Common myeloid progenitor, CD34-positive (primary cell): ENCODE results near the gene MARK1.

ENCODE experiments used
- CTCF ChIA-PET: fragments of 350-600 bp; sonication (Branson Sonifier 250); formaldehyde crosslinking; loops from one replicate; lab custom pipeline; 2021; ENCODE audit warnings: antibody characterized with exemption; lab: Charles Lee
- POLR2A ChIA-PET: fragments of 350-600 bp; sonication (Branson Sonifier 250); formaldehyde crosslinking; loops from one replicate; lab custom pipeline; 2021; ENCODE audit warnings: antibody characterized with exemption; lab: Charles Lee
- DNase-seq, 3 donors: peaks; one replicate each; pipeline versions ENCODE4 v3.0.0 to v3.0.0-alpha.2; 2013
- H3K27ac ChIP-seq, 2 experiments: 1 replicate in 1 of 2; 2 replicates in 1 of 2; pipeline ENCODE4 v1.7.0; 2013; ENCODE audit warnings: inconsistent platforms in 2 of 2, low read length in 2 of 2, mild to moderate bottlenecking in 2 of 2, low read depth in 1 of 2, moderate library complexity in 1 of 2; ENCODE audit not compliant: severe bottlenecking in 2 of 2, insufficient read depth in 1 of 2, poor library complexity in 1 of 2
- H3K27me3 ChIP-seq, 5 experiments: replicated peaks in 2 of 5; 1 replicate in 3 of 5; 2 replicates in 2 of 5; pipeline versions ENCODE4 v1.6.1 to v1.7.0; 2013; ENCODE audit warnings: low read length in 4 of 5, mild to moderate bottlenecking in 2 of 5, moderate library complexity in 2 of 5, inconsistent platforms in 1 of 5; ENCODE audit not compliant: insufficient read depth in 5 of 5, control insufficient read depth in 4 of 5
- H3K36me3 ChIP-seq, 4 experiments: 1 replicate in 2 of 4; 2 replicates in 2 of 4; pipeline versions ENCODE4 v1.6.1 to v1.7.0; 2013; ENCODE audit warnings: low read length in 3 of 4, control low read depth in 1 of 4, mild to moderate bottlenecking in 1 of 4; ENCODE audit not compliant: control insufficient read depth in 4 of 4, insufficient read depth in 4 of 4
- H3K4me1 ChIP-seq, 4 experiments: 1 replicate in 3 of 4; 2 replicates in 1 of 4; pipeline versions ENCODE4 v1.6.1 to v1.7.1; 2013; ENCODE audit warnings: low read length in 3 of 4, mild to moderate bottlenecking in 3 of 4, control low read depth in 1 of 4, inconsistent platforms in 1 of 4, moderate library complexity in 1 of 4; ENCODE audit not compliant: control insufficient read depth in 4 of 4, insufficient read depth in 4 of 4; ENCODE audit errors: control extremely low read depth in 1 of 4
- H3K4me3 ChIP-seq, 7 experiments: 1 replicate in 4 of 7; 2 replicates in 3 of 7; pipeline versions ENCODE4 v1.5.1 to v1.7.0; 2013; ENCODE audit warnings: mild to moderate bottlenecking in 7 of 7, low read length in 6 of 7, moderate library complexity in 6 of 7, inconsistent platforms in 2 of 7, low read depth in 2 of 7, control low read depth in 1 of 7; ENCODE audit not compliant: insufficient read depth in 4 of 7, control insufficient read depth in 1 of 7; ENCODE audit errors: extremely low read depth in 1 of 7
- H3K9me3 ChIP-seq, 5 experiments: 1 replicate in 4 of 5; 2 replicates in 1 of 5; pipeline versions ENCODE4 v1.6.1 to v1.7.1; 2013; ENCODE audit warnings: low read length in 4 of 5, mild to moderate bottlenecking in 2 of 5, inconsistent platforms in 1 of 5, low read depth in 1 of 5, moderate library complexity in 1 of 5; ENCODE audit not compliant: control insufficient read depth in 4 of 5, insufficient read depth in 2 of 5; ENCODE audit errors: control extremely low read depth in 1 of 5
- WGBS: methylation state at CpG from one replicate; pipeline ENCODE4 v1.1.5; 2013; ENCODE audit not compliant: insufficient coverage; 5-methylcytosine and 5-hydroxymethylcytosine counted together

Gene MARK1

GRCh38 chr1:220706480-220706879 is 178.5 kb downstream of the MARK1 start:
- Histone ChIP-seq H3K9me3 (no peaks in the 10 kb centered on the region), H3K27me3 (peaks cover 0 to 5% (median 0%) of the 10 kb centered on the region in 5 experiments), H3K27ac (no peak overlapping the region), H3K36me3 (no peaks in the 10 kb centered on the region), H3K4me1 (peaks cover 0 to 7% (median 2%) of the 10 kb centered on the region in 4 experiments), H3K4me3 (no peak overlapping the region)
- 98% methylated on average over 8 of the region's 9 CpGs for WGBS
- POLR2A ChIA-PET: no interaction called here
- no peak for DNase-seq
- CTCF ChIA-PET: no interaction called here

DNA sequence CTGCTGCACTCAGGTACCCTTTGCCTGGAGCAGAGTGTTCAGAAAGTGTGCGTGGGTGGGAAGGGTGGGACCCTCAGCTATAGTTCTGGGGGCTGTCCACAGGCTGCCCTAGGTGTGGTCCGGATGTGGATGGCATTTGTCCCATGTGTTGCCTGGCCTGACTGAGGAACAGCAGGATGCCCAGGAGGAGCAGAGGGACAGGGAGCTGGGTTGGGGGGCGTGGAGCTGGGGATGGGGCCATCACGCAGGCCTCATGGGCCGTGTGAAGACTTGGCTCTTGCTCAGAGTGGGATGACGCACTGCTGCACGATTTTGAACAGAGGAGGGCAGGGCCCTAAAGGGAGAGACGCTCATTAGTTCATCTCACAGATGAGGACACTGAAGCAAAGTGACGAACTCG is 179.2 kb downstream of the MARK1 start:
- Histone ChIP-seq H3K9me3 (no peaks in the 10 kb centered on the region), H3K27me3 (peaks cover 0 to 5% (median 0%) of the 10 kb centered on the region in 5 experiments), H3K4me1 (peaks cover 0 to 4% (median under 1%) of the 10 kb centered on the region in 4 experiments), H3K4me3 (no peak overlapping the region), H3K27ac (no peak overlapping the region), H3K36me3 (no peaks in the 10 kb centered on the region)
- ChIA-PET POLR2A (no interaction called here), CTCF (no interaction called here)
- 98% methylated on average over 9 of the region's 10 CpGs for WGBS
- DNase-seq: no peak

DNA sequence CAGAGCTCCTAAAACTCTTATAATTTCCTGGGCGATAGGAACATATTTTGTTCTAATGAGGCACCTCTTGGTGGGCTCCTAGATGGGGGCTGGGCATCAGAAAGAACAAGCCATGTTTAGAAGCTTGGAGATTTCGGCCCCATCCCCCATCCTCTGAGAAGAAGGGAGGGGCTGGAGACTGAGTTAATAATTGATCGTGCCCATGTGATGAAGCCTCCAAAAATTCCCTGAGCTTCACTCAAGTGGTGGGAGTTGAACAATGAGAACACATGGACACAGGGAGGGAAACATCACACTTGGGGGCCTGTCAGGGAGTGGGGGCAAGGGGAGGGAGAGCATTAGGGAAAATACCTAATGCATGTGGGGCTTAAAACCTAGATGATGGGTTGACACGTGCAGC is 180.3 kb downstream of the MARK1 start:
- no peaks in the 10 kb centered on the region for H3K36me3 ChIP-seq
- ChIA-PET CTCF (interaction anchor here (1.4 kb wide), 1 partner anchor 14 kb away, joined by 3 read pairs; no protein-coding TSS in a partner anchor), POLR2A (interaction anchor here (0.5 kb wide), 1 partner anchor 1003 kb away, joined by 4 read pairs; no protein-coding TSS in a partner anchor)
- 100% methylated on average over 2 of the region's 4 CpGs for WGBS
- H3K4me1 ChIP-seq: no peaks in the 10 kb centered on the region
- H3K4me3 ChIP-seq: no peak overlapping the region
- H3K27ac ChIP-seq: no peak overlapping the region
- no peaks in the 10 kb centered on the region for H3K27me3 ChIP-seq
- DNase-seq: no peak
- no peaks in the 10 kb centered on the region for H3K9me3 ChIP-seq

DNA sequence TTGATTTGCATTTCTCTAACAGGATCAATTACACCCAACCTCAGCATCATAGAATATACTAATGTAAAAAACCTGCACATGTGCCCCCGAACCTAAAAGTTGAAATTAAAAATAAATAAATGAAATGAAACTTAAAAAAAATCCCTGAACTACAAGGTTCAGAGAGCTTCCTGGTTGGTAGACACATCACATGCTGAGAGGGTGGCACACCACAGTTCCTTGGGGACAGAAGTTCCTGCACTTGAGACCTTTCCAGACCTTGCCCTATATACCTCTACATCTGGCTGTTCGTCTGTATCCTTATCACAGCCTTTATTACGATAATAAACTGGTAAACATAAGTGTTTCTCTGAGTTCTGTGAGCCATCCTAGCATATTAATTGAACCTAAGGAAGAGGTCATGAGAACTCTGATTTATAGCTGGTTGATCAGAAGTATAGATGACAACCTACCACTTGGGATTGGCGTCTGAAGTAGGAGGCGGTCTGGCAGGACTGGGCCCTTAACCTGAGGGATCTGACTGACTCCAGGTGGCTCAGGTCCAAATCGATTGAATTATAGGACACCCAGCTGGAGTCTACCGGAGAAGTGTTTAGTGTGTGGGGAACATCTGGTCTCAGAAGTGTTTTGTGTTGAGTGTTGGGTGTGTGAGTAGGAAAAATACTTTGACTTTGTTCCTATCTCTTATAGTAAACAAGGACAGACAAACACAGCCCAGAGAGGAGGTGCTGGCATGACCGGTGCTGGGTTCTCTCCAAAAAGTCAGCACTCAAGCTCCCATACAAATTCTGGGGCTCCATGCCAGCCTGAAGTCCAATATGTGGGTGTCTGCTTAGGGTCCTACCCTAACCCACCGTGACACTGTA is 181.2 kb downstream of the MARK1 start:
- H3K27me3 ChIP-seq: no peaks in the 10 kb centered on the region
- no peak overlapping the region for H3K4me3 ChIP-seq
- H3K9me3 ChIP-seq: no peaks in the 10 kb centered on the region
- H3K36me3 ChIP-seq: no peaks in the 10 kb centered on the region
- H3K27ac ChIP-seq: no peak overlapping the region
- CTCF ChIA-PET: interaction anchor here (1.0 to 1.4 kb wide), 3 partner anchors 13 to 24 kb away, joined by 3 read pairs; no protein-coding TSS in a partner anchor
- DNase-seq: no peak
- 78% methylated on average over 6 of the region's 9 CpGs for WGBS
- POLR2A ChIA-PET: no interaction called here
- H3K4me1 ChIP-seq: no peaks in the 10 kb centered on the region

DNA sequence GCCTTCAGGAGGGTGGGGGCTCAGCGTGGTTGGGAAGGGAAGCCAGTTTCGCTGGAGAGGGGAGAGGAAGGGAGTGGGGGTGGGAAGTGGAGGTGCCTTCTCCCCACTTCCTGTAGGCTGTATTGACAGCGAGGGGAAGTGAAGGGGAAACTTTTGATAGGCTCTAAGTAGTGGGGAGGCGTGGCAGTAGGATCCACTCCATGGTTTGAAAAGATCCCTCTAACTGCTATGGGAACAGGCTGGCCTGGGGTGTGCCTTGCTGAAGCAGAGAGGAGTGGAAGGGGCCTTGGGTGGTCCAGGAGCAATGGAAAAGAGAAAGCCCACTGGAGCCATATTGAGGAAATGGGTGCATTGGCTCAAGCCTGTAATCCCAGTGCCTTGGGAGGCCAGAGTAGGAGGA is 182.4 kb downstream of the MARK1 start:
- no peaks in the 10 kb centered on the region for H3K36me3 ChIP-seq
- CTCF ChIA-PET: interaction anchor here (1.1 kb wide), 1 partner anchor 21 kb away, joined by 3 read pairs; no protein-coding TSS in a partner anchor
- H3K9me3 ChIP-seq: peaks cover 0 to 4% (median 0%) of the 10 kb centered on the region in 5 experiments
- no peak overlapping the region for H3K4me3 ChIP-seq
- DNase-seq: no peak
- POLR2A ChIA-PET: no interaction called here
- H3K27me3 ChIP-seq: no peaks in the 10 kb centered on the region
- 51% methylated on average over 4 of the region's 4 CpGs for WGBS
- no peak overlapping the region for H3K27ac ChIP-seq
- H3K4me1 ChIP-seq: no peaks in the 10 kb centered on the region

- no peaks in the 10 kb centered on the region for H3K4me1 ChIP-seq
- CTCF ChIA-PET: no interaction called here
Observed at GRCh38 chr1:220711056-220711809, 183.3 kb downstream of the MARK1 start.

More at GRCh38 chr1:220711056-220711809, 183.3 kb downstream of the MARK1 start:
- Histone ChIP-seq H3K4me3 (no peak overlapping the region), H3K27ac (no peak overlapping the region), H3K27me3 (no peaks in the 10 kb centered on the region), H3K36me3 (no peaks in the 10 kb centered on the region), H3K9me3 (peaks cover 0 to 9% (median 2%) of the 10 kb centered on the region in 5 experiments)
- 82% methylated on average over 8 of the region's 9 CpGs for WGBS
- POLR2A ChIA-PET: no interaction called here
- DNase-seq: peak in 1 of 3 donors; percentile 17
